Measurements from ENCODE around the gene NGFR. TPM values are rescaled to one million over a fixed set of nuclear protein-coding genes. Genes with fewer than 3 reads are reported as not detected.

Gene NGFR, protein sequence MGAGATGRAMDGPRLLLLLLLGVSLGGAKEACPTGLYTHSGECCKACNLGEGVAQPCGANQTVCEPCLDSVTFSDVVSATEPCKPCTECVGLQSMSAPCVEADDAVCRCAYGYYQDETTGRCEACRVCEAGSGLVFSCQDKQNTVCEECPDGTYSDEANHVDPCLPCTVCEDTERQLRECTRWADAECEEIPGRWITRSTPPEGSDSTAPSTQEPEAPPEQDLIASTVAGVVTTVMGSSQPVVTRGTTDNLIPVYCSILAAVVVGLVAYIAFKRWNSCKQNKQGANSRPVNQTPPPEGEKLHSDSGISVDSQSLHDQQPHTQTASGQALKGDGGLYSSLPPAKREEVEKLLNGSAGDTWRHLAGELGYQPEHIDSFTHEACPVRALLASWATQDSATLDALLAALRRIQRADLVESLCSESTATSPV
- 1.1 TPM for polyA plus RNA-seq (2012; ENCODE audit: low read depth, missing spikeins)

DNA sequence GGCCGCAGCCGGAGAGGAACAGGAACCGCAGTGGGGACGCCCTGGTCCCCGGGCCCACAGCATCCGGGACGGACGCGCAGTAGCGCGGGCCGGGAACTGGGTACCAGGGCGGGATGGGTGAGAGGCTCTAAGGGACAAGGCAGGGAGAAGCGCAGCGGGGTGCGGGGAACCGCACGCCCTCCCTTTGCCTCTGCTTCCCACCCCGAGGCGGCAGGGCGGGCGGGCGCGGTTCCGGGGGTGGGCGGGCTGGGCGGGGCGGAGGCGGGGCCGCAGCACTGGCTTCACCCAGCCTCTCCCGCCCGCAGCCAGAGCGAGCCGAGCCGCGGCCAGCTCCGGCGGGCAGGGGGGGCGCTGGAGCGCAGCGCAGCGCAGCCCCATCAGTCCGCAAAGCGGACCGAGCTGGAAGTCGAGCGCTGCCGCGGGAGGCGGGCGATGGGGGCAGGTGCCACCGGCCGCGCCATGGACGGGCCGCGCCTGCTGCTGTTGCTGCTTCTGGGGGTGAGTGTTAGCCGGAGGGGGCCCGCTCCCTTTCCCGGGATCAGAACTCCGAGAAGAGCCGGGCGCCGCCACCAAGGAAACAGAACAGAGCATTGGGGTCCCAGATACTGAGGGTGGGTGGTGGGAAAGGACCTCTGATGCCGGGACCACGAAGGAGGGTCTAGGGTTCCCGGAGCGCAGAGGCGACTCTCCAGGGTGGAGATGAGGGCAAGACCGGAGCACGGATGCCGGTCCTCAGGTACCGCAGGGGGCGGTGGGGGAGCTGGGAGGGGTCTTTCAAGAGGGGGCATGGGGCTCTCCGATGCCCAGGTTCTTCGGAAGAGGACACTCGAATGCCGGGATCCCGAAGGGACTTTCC, at the start of gene NGFR:
Gene NGFR, plus strand, starts transcription at position 308 of the 856 bp plus-strand sequence. Its CDS starts 125 bp downstream, at position 433.
- TF ChIP-seq PAX5 (IDR thresholded peaks at IDR 0.05; ENCODE audit: insufficient read depth, low read length, severe bottlenecking) (no peak), POLR2A (IDR thresholded peaks at IDR 0.05; ENCODE audit: low read depth, low read length) (no peak), SPI1 (IDR thresholded peaks at IDR 0.05; ENCODE audit: low read depth, low read length) (no peak), TAF1 (IDR thresholded peaks at IDR 0.05; ENCODE audit: low read depth, low read length) (no peak), POLR2AphosphoS5 (IDR thresholded peaks at IDR 0.05; ENCODE audit: low read depth, low read length) (no peak), POU2F2 (IDR thresholded peaks at IDR 0.05; ENCODE audit: low read depth, low read length) (no peak)
- peak; percentile 31 for FAIRE-seq
- DNase-seq (ENCODE audit: insufficient read length, low spot score): peak; percentile 85

DNA sequence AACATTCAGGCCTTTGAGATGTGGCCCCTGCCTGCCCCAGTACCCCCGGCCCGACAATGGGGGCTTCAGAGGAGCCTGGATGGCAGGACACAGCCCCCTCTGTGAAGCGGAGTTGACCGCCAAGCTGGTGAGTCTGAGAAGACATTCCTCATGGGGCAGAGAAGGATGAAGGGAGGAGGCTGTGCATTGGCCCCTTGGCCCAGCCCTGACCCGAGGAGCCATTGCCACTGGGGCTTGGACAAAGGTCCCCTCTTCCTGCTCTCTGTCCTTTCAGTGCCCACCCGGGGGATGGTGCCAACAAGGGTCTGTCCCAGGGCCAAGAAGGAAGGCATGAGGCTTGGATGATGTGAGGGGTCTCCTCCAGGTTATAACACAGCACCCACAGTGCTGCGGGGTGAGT, 49.5 kb upstream of the NGFR start:
- DNase-seq (ENCODE audit: insufficient read length, low spot score) (no peak), FAIRE-seq (no peak)
- TF ChIP-seq POU2F2 (IDR thresholded peaks at IDR 0.05; ENCODE audit: low read depth, low read length): no peak

DNA sequence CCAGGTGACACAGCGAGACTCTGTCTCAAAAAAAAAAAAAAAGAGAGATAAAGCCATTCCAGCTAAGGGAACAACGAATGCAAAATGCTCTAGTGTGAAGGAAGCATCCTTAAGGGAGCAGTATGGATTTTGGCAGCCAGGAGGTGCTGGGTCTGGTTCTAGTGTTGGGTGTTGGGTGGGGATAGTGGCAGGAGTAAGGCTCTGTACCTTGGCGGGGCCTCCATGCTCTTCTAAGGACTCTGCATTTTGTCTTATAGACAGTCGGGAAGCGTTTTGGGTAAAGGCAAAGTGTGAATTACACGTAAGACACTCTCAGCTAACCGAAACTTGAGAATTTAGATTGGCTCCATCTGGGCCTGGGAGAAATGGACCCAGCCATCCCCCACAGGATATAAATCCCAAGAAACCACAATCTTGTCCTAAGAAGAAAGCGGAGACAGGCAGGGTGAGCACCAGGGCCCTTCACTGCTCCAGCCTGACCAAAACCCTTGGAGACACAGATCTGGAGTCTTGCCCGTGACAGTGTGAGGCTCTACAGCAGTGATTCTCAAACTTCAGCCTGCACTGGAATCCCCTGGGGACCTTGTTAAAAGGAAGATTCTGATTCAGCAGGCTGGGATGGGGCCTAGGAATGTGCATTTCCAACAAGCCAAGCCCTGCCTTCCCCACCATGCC, 47.3 kb upstream of the NGFR start:
- no peak for DNase-seq (ENCODE audit: insufficient read length, low spot score)
- FAIRE-seq: no peak
- no peak for TF ChIP-seq POLR2AphosphoS5 (IDR thresholded peaks at IDR 0.05; ENCODE audit: low read depth, low read length)
- TF ChIP-seq TAF1 (IDR thresholded peaks at IDR 0.05; ENCODE audit: low read depth, low read length): no peak
- TF ChIP-seq PAX5 (IDR thresholded peaks at IDR 0.05; ENCODE audit: insufficient read depth, low read length, severe bottlenecking): no peak
- TF ChIP-seq SPI1 (IDR thresholded peaks at IDR 0.05; ENCODE audit: low read depth, low read length): no peak

DNA sequence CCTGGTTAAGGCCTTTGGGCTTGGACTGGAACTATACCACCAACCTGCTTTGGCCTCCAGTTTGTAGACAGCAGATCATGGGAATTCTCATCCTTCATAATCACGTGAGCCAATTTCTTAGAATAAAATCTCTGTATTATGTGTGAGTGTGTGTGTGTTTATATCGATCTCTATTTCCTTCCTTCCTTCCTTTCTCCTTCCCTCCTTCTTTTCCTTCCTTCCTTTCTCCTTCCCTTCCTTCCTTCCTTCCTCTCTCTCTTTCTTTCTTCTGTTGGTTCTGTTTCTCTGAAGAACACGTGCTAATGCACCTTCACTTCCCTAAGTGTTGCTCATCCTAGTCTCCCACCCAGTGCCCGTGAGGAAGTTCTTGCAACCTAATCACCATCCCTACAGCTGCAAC, 44.9 kb upstream of the NGFR start:
- no peak for FAIRE-seq
- TF ChIP-seq POLR2AphosphoS5 (IDR thresholded peaks at IDR 0.05; ENCODE audit: low read depth, low read length) (no peak), PAX5 (IDR thresholded peaks at IDR 0.05; ENCODE audit: insufficient read depth, low read length, severe bottlenecking) (no peak)

DNA sequence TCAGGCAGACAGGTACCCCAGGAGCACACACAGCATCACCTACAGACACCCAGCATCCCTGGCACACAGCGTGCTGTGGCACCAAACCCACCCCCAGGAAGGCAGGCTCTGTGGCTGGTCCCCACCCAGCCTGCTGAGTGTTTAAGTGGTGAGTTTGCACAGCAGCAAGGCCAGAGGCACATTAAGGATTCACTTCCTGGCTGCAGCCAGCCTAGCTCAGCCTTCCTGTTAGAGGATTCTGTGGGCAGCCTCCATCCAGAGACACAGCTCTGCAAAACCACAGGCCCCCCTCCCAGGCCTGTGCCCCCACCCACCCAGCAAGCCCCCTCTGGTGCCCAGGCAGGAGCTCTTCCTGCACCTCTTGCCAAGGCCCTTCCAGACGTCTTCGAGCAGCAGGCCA, 44.4 kb upstream of the NGFR start:
- FAIRE-seq: no peak

More for the DNA sequence above, 44.9 kb upstream of the NGFR start:
- DNase-seq (ENCODE audit: insufficient read length, low spot score): no peak

DNA sequence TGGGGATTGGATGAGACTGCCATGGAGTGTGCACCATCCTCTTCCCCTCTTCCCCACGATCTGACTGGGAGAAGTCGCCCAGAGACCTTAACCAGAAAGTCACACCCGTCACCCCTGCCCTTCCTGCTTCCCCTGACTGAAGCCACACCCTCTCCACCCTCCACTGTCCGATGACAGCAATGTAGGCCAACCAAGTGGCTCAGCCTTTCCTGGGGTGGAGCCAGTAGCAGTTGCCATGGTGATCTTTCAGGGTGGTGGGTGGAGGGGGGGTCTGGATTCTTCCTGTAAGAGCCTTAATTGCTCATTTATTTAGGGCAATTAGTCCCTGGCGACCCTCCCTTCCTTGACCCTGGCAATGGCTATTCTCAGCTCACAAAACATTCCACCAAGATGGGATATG, 42.9 kb upstream of the NGFR start:
- FAIRE-seq: no peak
- no peak for DNase-seq (ENCODE audit: insufficient read length, low spot score)
- TF ChIP-seq POU2F2 (IDR thresholded peaks at IDR 0.05; ENCODE audit: low read depth, low read length) (no peak), PAX5 (IDR thresholded peaks at IDR 0.05; ENCODE audit: insufficient read depth, low read length, severe bottlenecking) (no peak)

More for the DNA sequence above, 44.4 kb upstream of the NGFR start:
- DNase-seq (ENCODE audit: insufficient read length, low spot score): no peak
- no peak for TF ChIP-seq POLR2A (IDR thresholded peaks at IDR 0.05; ENCODE audit: low read depth, low read length)
- no peak for TF ChIP-seq TAF1 (IDR thresholded peaks at IDR 0.05; ENCODE audit: low read depth, low read length)
- TF ChIP-seq POLR2AphosphoS5 (IDR thresholded peaks at IDR 0.05; ENCODE audit: low read depth, low read length): no peak
- no peak for TF ChIP-seq POU2F2 (IDR thresholded peaks at IDR 0.05; ENCODE audit: low read depth, low read length)
- no peak for TF ChIP-seq SPI1 (IDR thresholded peaks at IDR 0.05; ENCODE audit: low read depth, low read length)
- no peak for TF ChIP-seq PAX5 (IDR thresholded peaks at IDR 0.05; ENCODE audit: insufficient read depth, low read length, severe bottlenecking)

DNA sequence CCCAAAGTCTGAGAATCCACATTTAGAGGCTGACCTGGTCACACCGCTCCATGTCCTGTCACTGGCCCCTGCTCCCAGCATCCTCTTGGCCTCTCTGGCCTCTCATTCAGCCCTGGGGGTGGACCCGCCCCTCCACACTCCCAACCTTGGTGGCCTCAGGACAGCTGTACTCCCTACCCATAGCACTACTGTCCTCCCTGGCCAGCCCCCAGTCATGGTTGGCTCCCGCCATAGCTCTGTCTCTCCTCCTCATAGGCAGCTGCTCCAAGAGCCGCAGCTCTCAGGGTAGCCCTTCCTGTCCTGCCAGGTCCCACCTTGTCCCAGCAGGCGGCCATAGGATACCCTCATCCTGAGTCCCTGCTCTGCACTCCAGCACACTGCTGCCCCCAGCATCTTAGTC, 42.4 kb upstream of the NGFR start:
- FAIRE-seq: no peak

DNA sequence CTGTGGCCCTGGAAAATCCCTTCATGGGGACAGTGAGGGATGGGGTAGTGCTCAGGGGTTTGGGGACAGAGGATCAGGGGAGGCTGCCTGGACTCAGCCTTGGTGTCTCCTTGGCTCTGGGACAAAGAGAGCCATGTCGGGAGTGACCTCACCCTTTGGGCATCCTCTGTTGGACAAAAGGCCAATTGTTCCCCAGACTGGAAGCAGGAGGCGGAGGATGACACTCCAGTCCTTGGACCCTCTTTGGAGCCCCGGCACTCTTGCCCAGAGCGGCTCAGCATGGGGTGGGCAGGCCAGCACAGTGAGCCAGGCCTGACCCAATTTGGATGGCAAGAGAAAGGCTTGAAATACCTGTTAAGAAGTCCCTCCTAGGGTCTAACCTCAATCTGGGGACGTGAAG, 41.0 kb upstream of the NGFR start:
- TF ChIP-seq TAF1 (IDR thresholded peaks at IDR 0.05; ENCODE audit: low read depth, low read length): no peak
- TF ChIP-seq SPI1 (IDR thresholded peaks at IDR 0.05; ENCODE audit: low read depth, low read length): no peak
- no peak for TF ChIP-seq POLR2AphosphoS5 (IDR thresholded peaks at IDR 0.05; ENCODE audit: low read depth, low read length)
- TF ChIP-seq POU2F2 (IDR thresholded peaks at IDR 0.05; ENCODE audit: low read depth, low read length): no peak
- TF ChIP-seq POLR2A (IDR thresholded peaks at IDR 0.05; ENCODE audit: low read depth, low read length): no peak
- no peak for TF ChIP-seq PAX5 (IDR thresholded peaks at IDR 0.05; ENCODE audit: insufficient read depth, low read length, severe bottlenecking)
- DNase-seq (ENCODE audit: insufficient read length, low spot score) (no peak), FAIRE-seq (no peak)

More for the DNA sequence above, 42.4 kb upstream of the NGFR start:
- no peak for DNase-seq (ENCODE audit: insufficient read length, low spot score)
- TF ChIP-seq SPI1 (IDR thresholded peaks at IDR 0.05; ENCODE audit: low read depth, low read length): no peak
- no peak for TF ChIP-seq PAX5 (IDR thresholded peaks at IDR 0.05; ENCODE audit: insufficient read depth, low read length, severe bottlenecking)
- no peak for TF ChIP-seq POU2F2 (IDR thresholded peaks at IDR 0.05; ENCODE audit: low read depth, low read length)
- no peak for TF ChIP-seq POLR2A (IDR thresholded peaks at IDR 0.05; ENCODE audit: low read depth, low read length)
- no peak for TF ChIP-seq TAF1 (IDR thresholded peaks at IDR 0.05; ENCODE audit: low read depth, low read length)
- no peak for TF ChIP-seq POLR2AphosphoS5 (IDR thresholded peaks at IDR 0.05; ENCODE audit: low read depth, low read length)

DNA sequence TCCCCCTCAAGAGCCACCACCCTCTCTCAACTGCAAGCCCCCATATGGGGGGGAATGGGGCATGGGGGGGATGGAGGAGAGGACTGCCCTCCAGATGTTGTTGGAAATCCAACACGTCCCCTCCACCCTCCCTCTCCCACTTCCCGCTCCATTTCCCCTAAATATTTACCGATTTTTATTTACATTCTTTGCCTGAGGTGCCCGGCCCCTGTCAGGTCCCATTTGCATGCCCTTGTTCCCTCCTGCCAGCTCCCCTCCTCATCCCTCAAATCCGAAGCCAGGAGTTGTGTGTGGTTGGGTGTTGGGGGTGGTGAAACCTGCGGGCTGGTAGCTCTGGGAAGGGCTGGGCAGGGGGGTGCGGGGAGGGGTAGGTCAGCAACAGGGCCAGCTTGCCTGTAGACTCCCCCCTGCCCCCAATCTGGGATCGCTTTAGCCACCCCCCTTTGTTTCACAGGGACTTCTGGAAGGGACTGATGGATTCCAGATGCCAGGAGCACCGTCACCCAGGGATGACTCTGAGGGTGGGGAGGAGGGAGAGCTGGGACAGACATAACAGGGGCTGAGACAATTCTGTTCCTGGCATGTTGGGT, 39.7 kb upstream of the NGFR start:
- FAIRE-seq (no peak), DNase-seq (ENCODE audit: insufficient read length, low spot score) (no peak)
- TF ChIP-seq PAX5 (IDR thresholded peaks at IDR 0.05; ENCODE audit: insufficient read depth, low read length, severe bottlenecking) (no peak), SPI1 (IDR thresholded peaks at IDR 0.05; ENCODE audit: low read depth, low read length) (no peak), POU2F2 (IDR thresholded peaks at IDR 0.05; ENCODE audit: low read depth, low read length) (no peak), POLR2A (IDR thresholded peaks at IDR 0.05; ENCODE audit: low read depth, low read length) (no peak), TAF1 (IDR thresholded peaks at IDR 0.05; ENCODE audit: low read depth, low read length) (no peak), POLR2AphosphoS5 (IDR thresholded peaks at IDR 0.05; ENCODE audit: low read depth, low read length) (no peak)
